HG03439 (cell line): Measurements from ENCODE around the gene AGPS.
"Not testable (repeated sequence)": the region's sequence is repeated elsewhere in the genome, so short reads cannot be mapped to it uniquely, and the experiment has no call there.

Experiments
- ATAC-seq: cut with Tn5 transposase; IDR thresholded peaks from one replicate; pipeline ENCODE4 v1.9.1; 2021; ENCODE audit warnings: mild to moderate bottlenecking, moderate library complexity; ENCODE audit not compliant: unreplicated experiment

The AGPS gene

DNA sequence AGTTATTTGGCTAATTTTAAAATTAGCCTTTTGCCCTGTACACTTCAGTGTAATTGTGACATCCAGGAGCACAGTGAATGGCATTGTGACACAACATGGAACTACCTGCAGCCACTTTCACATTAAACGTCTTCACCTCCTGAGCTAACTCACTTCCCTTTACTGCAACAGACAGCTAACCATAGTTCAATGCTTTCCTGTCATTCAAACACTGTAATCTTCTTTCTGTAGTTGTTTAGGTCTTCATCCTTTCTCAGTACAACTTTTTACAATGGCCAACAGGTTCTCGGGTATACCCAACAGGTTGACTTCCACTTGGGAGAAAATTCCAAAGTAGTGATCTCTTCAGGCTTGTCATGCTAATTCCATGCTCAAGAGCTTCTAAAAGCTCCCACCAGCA is 8.6 kb upstream of the AGPS start:
- ATAC-seq: no peak

DNA sequence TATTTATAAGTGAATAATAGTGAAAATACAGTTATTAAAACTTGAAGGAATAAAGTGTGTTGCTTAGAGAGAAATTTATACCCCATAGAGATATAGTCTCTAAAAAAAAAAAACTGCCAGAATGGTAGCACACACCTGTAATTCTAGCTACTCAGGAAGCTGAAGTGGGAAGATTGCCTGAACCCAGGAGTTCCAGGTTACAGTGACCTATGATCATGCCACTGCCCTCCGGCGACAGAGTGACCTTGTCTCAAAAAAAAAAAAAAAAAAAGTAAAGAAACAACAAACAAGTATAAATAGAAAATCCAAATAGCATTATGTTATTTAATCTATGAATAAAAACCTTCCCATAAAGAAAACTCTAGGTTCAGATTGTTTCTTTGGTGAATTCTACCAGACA is 7.4 kb upstream of the AGPS start:
- no peak for ATAC-seq

DNA sequence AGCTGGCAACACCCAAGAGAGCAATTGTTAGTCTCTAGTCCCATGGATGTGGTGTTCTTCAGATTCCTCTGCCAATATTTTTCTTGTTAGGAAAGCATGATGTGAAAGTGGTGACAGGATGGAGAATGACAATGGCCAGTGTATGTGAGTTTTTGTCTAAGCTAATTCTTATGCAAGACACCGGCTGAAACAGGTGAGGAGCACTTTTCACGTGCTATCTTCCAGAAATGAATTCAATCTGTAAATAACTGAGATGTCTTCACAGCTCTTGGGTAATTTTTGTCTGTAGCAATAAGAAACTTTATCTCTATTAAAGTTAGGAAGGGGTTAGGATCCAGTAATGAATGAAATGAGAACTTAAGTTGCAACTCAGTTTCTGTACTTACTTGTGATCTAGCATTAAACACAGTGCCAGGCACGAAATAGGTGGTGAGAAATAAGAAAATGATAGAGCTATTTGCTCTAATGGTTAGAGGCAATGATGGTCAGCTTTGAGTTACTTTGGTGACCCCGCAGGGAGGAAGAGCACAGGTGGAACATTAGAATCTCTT is 676 bp upstream of the AGPS start:
- no peak for ATAC-seq

DNA sequence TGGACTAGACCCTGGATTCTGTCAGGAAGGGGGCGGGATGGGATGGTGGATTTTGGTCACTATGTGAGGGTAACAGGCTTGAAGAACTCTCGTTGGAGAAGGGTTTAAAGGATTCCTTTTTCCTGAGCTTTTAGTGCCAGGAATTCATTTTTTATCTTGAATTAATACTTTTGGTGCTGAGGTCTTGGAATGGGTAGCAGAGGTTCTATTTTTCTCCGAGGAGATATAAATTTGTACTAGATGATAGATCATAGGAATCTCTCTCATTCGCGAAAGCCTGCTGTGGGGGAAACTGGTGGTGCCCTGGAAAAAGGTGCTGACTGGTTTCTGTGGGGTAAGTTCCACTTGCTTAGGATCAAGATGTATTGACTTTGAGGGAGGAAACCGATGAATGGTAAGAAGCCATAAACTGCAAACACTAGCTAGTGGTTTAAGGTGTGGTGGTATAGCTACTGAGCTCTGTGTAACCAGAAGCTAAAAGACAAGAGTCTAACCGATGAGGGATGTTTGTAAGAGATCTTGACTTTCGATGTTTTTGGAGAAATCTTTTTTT is 706 bp downstream of the AGPS start:
- no peak for ATAC-seq

DNA sequence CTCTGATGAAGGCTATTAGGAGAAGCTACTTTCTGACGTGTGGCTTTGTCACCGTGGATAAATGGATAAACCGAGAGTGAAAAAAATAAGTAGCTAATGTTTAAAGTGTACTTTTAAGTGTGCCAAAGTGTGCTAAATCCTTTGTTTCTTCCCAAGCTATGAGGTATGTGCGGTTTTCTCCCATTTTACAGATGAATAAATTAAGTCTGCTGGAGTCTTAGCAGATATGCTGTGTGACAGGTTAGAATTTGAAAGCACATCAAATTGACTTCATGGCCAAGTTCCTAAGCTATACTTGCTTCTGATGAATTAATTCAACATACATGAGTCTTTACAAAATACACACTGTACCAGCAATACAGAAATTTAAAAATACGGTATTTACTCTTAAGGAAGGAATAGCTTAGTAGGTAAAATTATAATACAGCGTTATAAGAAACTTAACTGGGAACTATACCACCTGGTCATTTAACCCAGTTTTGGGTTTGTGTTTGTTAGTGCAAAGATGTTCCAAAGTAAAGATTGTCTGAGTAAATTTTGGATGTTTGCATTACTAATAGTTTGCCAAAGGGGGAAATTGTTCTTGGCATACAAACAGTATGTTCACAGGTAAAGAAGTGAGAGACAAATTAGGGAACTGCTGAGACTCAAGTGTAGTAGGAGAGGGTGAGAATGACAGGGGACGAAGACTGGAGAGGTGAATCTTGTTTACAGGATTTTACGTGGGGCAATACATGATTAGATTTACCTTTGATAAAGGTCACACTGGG is 1.4 kb downstream of the AGPS start:
- ATAC-seq: no peak

DNA sequence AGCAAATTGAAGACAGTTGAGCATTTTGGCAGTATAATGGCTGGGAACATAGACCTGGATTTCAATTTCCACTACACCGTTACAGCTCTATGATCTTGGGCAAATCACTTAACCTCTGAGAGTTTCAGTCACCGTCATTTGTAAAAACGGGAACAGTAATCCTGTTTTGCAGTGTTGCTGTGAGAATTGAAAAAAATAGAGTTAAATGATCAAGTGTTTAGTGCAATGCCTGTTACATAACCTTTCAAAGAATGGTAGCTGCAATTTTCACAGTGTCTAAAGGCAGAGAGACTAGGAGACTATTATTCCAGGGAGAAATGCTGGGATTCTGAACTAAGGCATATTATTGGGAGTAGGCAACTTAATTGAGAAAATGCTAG is 2.0 kb downstream of the AGPS start:
- ATAC-seq: no peak

DNA sequence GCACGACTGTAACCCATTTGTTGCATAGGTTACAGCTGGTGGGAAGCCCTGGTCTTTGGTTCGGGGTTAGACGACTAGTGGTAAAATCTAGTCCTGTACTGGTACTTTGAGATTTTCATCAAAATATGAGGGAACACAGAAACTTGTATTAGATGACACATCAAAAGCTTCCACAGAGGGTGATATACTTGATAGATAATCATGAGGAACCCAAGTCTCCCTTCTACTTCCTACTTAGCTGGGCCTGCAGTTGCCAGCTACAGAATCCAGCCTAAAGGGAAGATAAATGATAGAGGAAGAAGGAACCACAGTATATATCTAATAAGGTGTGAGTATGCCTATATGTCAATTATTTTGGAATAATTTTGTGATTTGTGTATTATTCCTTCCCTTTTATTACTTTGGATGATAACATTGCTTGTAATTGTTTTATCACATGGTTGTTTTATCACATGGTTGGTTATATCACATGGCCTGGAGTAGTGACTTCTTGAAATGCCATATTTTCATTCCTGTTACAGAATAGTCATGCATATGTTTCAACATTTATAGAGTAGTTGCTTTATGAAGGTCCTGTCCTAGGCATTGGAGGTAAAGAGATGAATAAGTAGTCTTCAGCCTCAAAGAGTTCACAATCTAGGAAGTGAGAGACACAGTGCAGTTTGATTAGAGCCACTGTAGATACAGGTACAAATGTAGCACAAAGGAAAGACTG is 2.9 kb downstream of the AGPS start:
- no peak for ATAC-seq

DNA sequence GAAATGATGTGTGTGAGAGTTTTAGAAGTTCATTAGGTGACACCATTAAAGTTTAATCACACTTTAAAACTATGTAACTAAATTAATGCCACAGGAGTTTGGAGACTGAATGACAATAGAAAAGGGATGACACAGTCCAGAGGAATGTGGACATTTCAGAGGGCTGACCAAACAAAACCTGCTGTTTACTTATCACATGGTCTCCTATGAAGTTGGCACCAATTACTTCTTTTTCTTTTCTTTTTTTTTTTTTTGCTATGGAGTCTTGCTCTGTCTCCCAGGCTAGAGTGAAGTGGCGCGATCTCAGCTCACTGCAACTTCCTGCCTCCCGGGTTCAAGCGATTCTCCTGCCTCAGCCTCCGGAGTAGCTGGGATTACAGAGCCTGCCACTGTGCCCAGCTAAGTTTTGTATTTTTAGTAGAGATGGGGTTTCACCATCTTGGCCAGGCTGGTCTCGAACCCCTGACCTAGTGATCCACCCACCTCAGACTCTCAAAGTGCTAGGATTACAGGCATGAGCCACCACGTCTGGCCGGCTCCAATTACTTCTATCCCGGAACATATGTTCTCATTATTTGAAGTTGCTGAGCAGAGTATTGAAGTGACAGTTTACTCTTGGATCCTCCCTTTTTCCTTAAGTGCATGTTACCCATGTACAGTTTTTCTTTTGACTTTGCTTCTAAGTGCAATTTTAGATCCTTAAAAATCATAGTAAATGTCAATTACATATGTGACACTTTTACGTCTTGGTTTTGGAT is 4.3 kb downstream of the AGPS start:
- no peak for ATAC-seq

DNA sequence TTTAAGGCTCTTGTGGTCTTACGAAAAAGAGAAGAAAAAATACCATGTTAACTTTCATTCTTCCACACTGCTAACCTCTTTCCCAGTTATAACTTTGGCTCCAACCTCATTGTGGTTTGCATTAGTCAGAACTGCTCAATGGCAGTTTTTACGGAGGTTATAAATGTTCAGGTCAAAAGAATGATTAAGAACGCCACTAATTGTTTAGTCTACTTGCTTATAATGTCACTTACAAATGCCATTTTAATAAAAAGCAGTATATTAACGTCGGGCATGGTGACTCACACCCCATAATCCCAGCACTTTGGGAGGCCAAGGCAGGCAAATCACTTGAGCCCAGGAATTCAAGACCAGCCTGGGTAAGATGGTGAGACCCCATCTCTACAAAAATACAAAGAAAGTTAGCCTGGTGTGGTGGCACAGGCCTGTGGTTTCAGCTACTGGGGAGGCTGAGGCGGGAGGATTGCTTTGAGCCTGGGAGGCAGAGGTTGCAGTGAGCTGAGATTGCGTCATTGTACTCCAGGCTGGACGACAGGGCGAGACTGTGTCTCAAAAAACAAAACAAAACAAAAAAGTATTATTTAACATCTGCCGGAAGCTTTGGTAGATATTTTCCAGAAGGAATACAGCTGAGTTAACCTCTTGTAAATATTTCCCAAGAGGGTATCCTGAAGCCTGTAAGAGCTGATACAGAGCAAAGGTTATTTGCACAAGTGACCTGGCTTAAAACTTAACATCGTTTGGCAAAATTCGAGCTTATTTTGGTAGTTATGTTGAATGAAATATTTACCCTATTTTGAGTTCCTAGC is 5.1 kb downstream of the AGPS start:
- ATAC-seq: no peak

DNA sequence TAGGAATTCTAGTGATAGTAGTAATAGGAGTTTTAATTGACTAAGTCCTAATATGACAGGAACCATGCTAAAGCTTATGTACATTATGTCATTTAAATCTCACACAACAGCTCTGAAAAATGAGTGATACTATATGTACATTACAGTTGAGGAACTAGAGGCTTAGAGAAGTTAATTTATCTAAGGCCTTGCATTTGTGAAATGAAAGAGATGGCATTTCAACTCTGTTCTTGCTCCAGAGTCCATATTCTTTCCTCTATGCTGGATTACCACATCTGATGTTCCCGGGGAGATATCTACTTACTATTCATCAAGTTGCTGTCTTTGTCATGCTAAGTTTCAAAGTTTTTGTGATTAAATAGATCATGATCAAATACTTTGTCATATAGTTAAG is 5.7 kb downstream of the AGPS start:
- no peak for ATAC-seq

GRCh38 chr2:177398791-177399190 is 6.2 kb downstream of the AGPS start:
- ATAC-seq: no peak

- no peak for ATAC-seq
These were observed 6.8 kb downstream of the AGPS start for GRCh38 chr2:177399376-177399775.

- no peak for ATAC-seq
These were observed 7.9 kb downstream of the AGPS start for GRCh38 chr2:177400337-177400923.

- no peak for ATAC-seq
These were observed 9.5 kb downstream of the AGPS start for GRCh38 chr2:177402096-177402495.

DNA sequence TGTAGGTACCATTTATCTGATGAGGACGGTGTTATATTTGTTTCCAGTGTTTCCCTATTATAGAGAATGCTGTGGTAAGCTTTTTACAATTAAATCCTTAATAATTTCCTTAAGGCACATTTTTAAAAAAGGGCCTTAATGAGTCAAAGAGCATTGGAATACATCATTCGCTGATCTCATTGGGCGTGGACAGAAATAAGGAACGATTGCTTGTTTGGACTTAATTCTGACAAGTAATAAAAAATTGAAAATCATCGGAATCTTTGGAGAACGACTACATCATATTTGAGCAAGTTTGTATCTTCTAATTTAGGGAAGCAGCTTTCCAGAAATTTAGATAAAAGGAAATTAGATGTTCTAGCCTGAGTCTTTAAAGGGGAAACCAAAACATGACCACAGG is 11.3 kb downstream of the AGPS start:
- no peak for ATAC-seq

- no peak for ATAC-seq
These were observed 11.7 kb downstream of the AGPS start for GRCh38 chr2:177404243-177404642.

DNA sequence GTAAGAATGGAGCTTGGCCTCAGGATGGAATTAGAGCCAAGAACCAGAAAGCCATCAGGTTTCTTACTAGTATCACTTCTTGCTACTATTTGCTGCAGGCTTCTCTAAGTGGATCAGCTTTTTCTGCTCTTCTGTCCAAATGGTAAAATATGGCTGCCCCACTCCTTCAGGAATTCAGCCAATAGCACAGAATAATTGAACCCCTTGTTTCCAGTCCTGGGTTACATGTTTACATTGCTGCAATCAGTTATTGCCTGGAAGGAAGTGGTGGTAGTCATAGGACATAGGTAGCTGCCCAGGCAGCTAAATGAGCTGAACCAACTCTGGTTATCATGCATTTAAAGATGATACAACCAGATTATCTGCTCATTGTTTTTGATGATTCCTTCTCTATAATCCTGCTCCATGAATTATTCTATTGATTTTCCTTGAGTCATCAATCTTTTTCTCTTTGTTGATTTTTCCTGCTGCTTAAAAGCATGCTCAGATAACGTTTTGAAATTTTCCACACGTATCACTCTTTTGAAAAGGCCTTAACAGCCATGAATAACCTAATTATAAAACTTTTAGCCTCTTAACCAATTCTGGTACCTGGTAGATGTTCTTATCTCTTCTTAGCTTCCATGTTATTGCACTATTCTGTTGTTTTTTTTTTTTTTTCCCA is 12.6 kb downstream of the AGPS start:
- no peak for ATAC-seq

- no peak for ATAC-seq
These were observed 13.6 kb downstream of the AGPS start for GRCh38 chr2:177406182-177406581.

- no peak for ATAC-seq
These were observed 14.5 kb downstream of the AGPS start for GRCh38 chr2:177407031-177407430.

- not testable (repeated sequence) for ATAC-seq
These were observed 18.1 kb downstream of the AGPS start for GRCh38 chr2:177410629-177411028.
